Vagina (tissue), 2 donors: ENCODE data around the gene TMEM184B. TPM values are rescaled to one million over a fixed set of nuclear protein-coding genes. Genes with fewer than 3 reads are reported as not detected.

Experiments used
- DNase-seq, 2 donors: peaks; one replicate each; pipeline ENCODE4 v3.0.0-alpha.2; 2017; ENCODE audit errors: extremely low spot score in 2 of 2
- H3K27ac ChIP-seq: fragments of 200-600 bp; sonication (generic); one replicate; pipeline ENCODE4 v1.5.1; 2019
- H3K27me3 ChIP-seq: fragments of 200-600 bp; sonication (generic); one replicate; pipeline ENCODE4 v1.5.1; 2019
- H3K36me3 ChIP-seq, 2 donors: fragments of 200-600 bp; sonication (generic); one replicate each; pipeline ENCODE4 v1.5.1; 2017 to 2019
- H3K4me1 ChIP-seq: fragments of 200-600 bp; sonication (generic); one replicate; pipeline ENCODE4 v1.5.1; 2019
- H3K4me3 ChIP-seq, 2 donors: fragments of 200-600 bp; sonication (generic); 1 replicate in 1 of 2; 2 replicates in 1 of 2; pipeline ENCODE4 v1.5.1; 2016 to 2019
- H3K9me3 ChIP-seq: fragments of 200-600 bp; sonication (generic); one replicate; pipeline ENCODE4 v1.5.1; 2019
- CTCF ChIP-seq, 3 experiments: fragments of 450-650 bp in 2 of 3; fragments of 200-600 bp in 1 of 3; sonication (generic) in 1 of 3; IDR thresholded peaks; one replicate each; pipeline ENCODE4 v1.5.1; 2017 to 2019; ENCODE audit warnings: antibody characterized with exemption in 3 of 3, mild to moderate bottlenecking in 2 of 3, moderate library complexity in 2 of 3
- POLR2A ChIP-seq, 2 donors: fragments of 450-650 bp; IDR thresholded peaks; one replicate each; pipeline ENCODE4 v1.6.1; 2017; ENCODE audit warnings: antibody characterized with exemption in 2 of 2, mild to moderate bottlenecking in 2 of 2, moderate library complexity in 2 of 2
- POLR2AphosphoS5 ChIP-seq, 2 donors: sonication (generic); formaldehyde crosslinking; IDR thresholded peaks; one replicate each; pipeline ENCODE4 v1.9.0; 2017; ENCODE audit warnings: antibody characterized with exemption in 2 of 2, mild to moderate bottlenecking in 2 of 2, low read depth in 1 of 2; ENCODE audit not compliant: insufficient read depth in 1 of 2
- intact Hi-C: fragments of 100-400 bp; cut with DNase I; formaldehyde crosslinking; loops from one replicate; pipeline ENCODE4 v1.15.1; 2023
- total RNA-seq: library from RNA; depleted of rRNA; stranded (reverse); fragments of >200 nt; gene quantifications from one replicate; pipeline ENCODE4 v1.2.3, GENCODE V29; 2016

Gene TMEM184B
- total RNA-seq, 1 donor from 2014 or later = 50.8 TPM

- Histone ChIP-seq H3K4me3 (no peak overlapping the region), H3K4me1 (no peaks in the 10 kb centered on the region), H3K27ac (peak overlapping the region; percentile 28), H3K36me3 (peaks cover 0 to 54% of the 10 kb centered on the region in 2 donors), H3K9me3 (no peaks in the 10 kb centered on the region), H3K27me3 (no peaks in the 10 kb centered on the region)
- no peak for DNase-seq
- intact Hi-C loops = no loop called here
- no peak for TF ChIP-seq CTCF (IDR thresholded peaks at IDR 0.05)
- TF ChIP-seq POLR2AphosphoS5 (IDR thresholded peaks at IDR 0.05; ENCODE audit: insufficient read depth in 1 of 2, low read depth in 1 of 2) = no peak
- TF ChIP-seq POLR2A (IDR thresholded peaks at IDR 0.05) = no peak
Measured at GRCh38 chr22:38292694-38293093, 19.9 kb upstream of the TMEM184B start.

GRCh38 chr22:38291201-38291777, 18.5 kb upstream of the TMEM184B start:
- no peak for TF ChIP-seq CTCF (IDR thresholded peaks at IDR 0.05)
- TF ChIP-seq POLR2AphosphoS5 (IDR thresholded peaks at IDR 0.05; ENCODE audit: insufficient read depth in 1 of 2, low read depth in 1 of 2) = no peak
- no peak for TF ChIP-seq POLR2A (IDR thresholded peaks at IDR 0.05)
- no peaks in the 10 kb centered on the region for H3K4me1 ChIP-seq
- H3K4me3 ChIP-seq = no peak overlapping the region
- H3K27me3 ChIP-seq = no peaks in the 10 kb centered on the region
- intact Hi-C loops = no loop called here
- H3K36me3 ChIP-seq = peaks cover 0 to 42% of the 10 kb centered on the region in 2 donors
- no peaks in the 10 kb centered on the region for H3K9me3 ChIP-seq
- DNase-seq = no peak
- no peak overlapping the region for H3K27ac ChIP-seq

GRCh38 chr22:38290347-38290746, 17.5 kb upstream of the TMEM184B start:
- Histone ChIP-seq H3K4me1 (no peaks in the 10 kb centered on the region), H3K27me3 (no peaks in the 10 kb centered on the region), H3K4me3 (no peak overlapping the region), H3K9me3 (no peaks in the 10 kb centered on the region), H3K27ac (no peak overlapping the region), H3K36me3 (peaks cover 0 to 33% of the 10 kb centered on the region in 2 donors)
- intact Hi-C loops = no loop called here
- TF ChIP-seq POLR2A (IDR thresholded peaks at IDR 0.05) (no peak), CTCF (IDR thresholded peaks at IDR 0.05) (no peak), POLR2AphosphoS5 (IDR thresholded peaks at IDR 0.05; ENCODE audit: insufficient read depth in 1 of 2, low read depth in 1 of 2) (no peak)
- no peak for DNase-seq

GRCh38 chr22:38289583-38290082, 16.8 kb upstream of the TMEM184B start:
- no peak overlapping the region for H3K4me3 ChIP-seq
- TF ChIP-seq POLR2A (IDR thresholded peaks at IDR 0.05) = no peak
- peak in 1 of 2 donors; percentile 19 for TF ChIP-seq POLR2AphosphoS5 (IDR thresholded peaks at IDR 0.05; ENCODE audit: insufficient read depth in 1 of 2, low read depth in 1 of 2)
- no peaks in the 10 kb centered on the region for H3K27me3 ChIP-seq
- intact Hi-C loops = no loop called here
- H3K4me1 ChIP-seq = no peaks in the 10 kb centered on the region
- peaks cover 0 to 26% of the 10 kb centered on the region in 2 donors for H3K36me3 ChIP-seq
- H3K27ac ChIP-seq = no peak overlapping the region
- H3K9me3 ChIP-seq = no peaks in the 10 kb centered on the region
- no peak for DNase-seq

- TF ChIP-seq POLR2A (IDR thresholded peaks at IDR 0.05) = no peak
- no peak for TF ChIP-seq POLR2AphosphoS5 (IDR thresholded peaks at IDR 0.05; ENCODE audit: insufficient read depth in 1 of 2, low read depth in 1 of 2)
- TF ChIP-seq CTCF (IDR thresholded peaks at IDR 0.05) = no peak
- no peak for DNase-seq
- Histone ChIP-seq H3K27ac (no peak overlapping the region), H3K36me3 (peaks cover 0 to 9% of the 10 kb centered on the region in 2 donors), H3K27me3 (no peaks in the 10 kb centered on the region), H3K9me3 (no peaks in the 10 kb centered on the region), H3K4me1 (peaks cover 7% of the 10 kb centered on the region), H3K4me3 (no peak overlapping the region)
- intact Hi-C loops = loop anchor here (1.0 kb wide), 1 partner anchor 248 kb away; no protein-coding TSS in a partner anchor
Measured at GRCh38 chr22:38286915-38287669, 14.3 kb upstream of the TMEM184B start.
